Endodermal cell (in vitro differentiated cells): ENCODE data around the gene LSR. TPM values are rescaled to one million over a fixed set of nuclear protein-coding genes. Genes with fewer than 3 reads are reported as not detected.
A peak's percentile ranks its signal among the peaks of the same experiment; 100 is the strongest.

Experiments
- DNase-seq: peaks from one replicate; pipeline ENCODE4 v3.0.0-alpha.2; 2017
- H3K27ac ChIP-seq: 2 replicates; pipeline ENCODE4 v1.5.1; 2013; ENCODE audit warnings: mild to moderate bottlenecking, low read depth, low read length, moderate library complexity
- H3K27me3 ChIP-seq: 2 replicates; pipeline ENCODE4 v1.6.1; 2013; ENCODE audit warnings: mild to moderate bottlenecking, low read length, moderate library complexity; ENCODE audit not compliant: insufficient read depth, control insufficient read depth, poor library complexity, severe bottlenecking
- H3K36me3 ChIP-seq: 2 replicates; pipeline ENCODE4 v1.7.0; 2013; ENCODE audit warnings: mild to moderate bottlenecking, low read length, moderate library complexity; ENCODE audit not compliant: control insufficient read depth, insufficient read depth
- H3K4me1 ChIP-seq: one replicate; pipeline ENCODE4 v1.7.0; 2013; ENCODE audit warnings: low read length; ENCODE audit not compliant: control insufficient read depth, insufficient read depth
- H3K4me3 ChIP-seq: 2 replicates; pipeline ENCODE4 v1.5.1; 2013; ENCODE audit warnings: mild to moderate bottlenecking, low read length, moderate library complexity
- H3K9ac ChIP-seq: 2 replicates; pipeline ENCODE4 v1.6.1; 2013; ENCODE audit warnings: mild to moderate bottlenecking, low read length, moderate library complexity; ENCODE audit not compliant: poor library complexity, severe bottlenecking; ENCODE audit errors: extremely low read depth
- H3K9me3 ChIP-seq: 2 replicates; pipeline ENCODE4 v1.6.1; 2013; ENCODE audit warnings: mild to moderate bottlenecking, low read length, moderate library complexity; ENCODE audit not compliant: control insufficient read depth
- H3K27ac Mint-ChIP-seq: 2 replicates; pipeline ENCODE4 v1.8.0; 2020; ENCODE audit warnings: mixed read lengths
- H3K27me3 Mint-ChIP-seq: 2 replicates; pipeline ENCODE4 v1.8.0; 2021; ENCODE audit warnings: mild to moderate bottlenecking, mixed read lengths; ENCODE audit not compliant: insufficient read depth
- H3K36me3 Mint-ChIP-seq: 2 replicates; pipeline ENCODE4 v1.8.0; 2020; ENCODE audit warnings: low read depth, mixed read lengths
- H3K4me1 Mint-ChIP-seq: 2 replicates; pipeline ENCODE4 v1.8.0; 2020; ENCODE audit warnings: mixed read lengths
- H3K4me3 Mint-ChIP-seq: 2 replicates; pipeline ENCODE4 v1.8.0; 2020; ENCODE audit warnings: mild to moderate bottlenecking, moderate library complexity, mixed read lengths
- H3K9me3 Mint-ChIP-seq: 2 replicates; pipeline ENCODE4 v1.8.0; 2020; ENCODE audit warnings: mild to moderate bottlenecking, mixed read lengths
- CTCF ChIP-seq: fragments of 200-600 bp; sonication (generic); conservative IDR thresholded peaks from 2 replicates; pipeline ENCODE4 v1.5.0; 2021; ENCODE audit warnings: antibody characterized with exemption, mild to moderate bottlenecking
- WGBS, 2 experiments: methylation state at CpG; one replicate each; pipeline versions ENCODE4 v1.1.5 to v1.1.7; 2013; ENCODE audit warnings: missing lambda C conversion rate in 2 of 2, mixed read lengths in 1 of 2; ENCODE audit not compliant: insufficient coverage in 1 of 2, insufficient read length in 1 of 2; 5-methylcytosine and 5-hydroxymethylcytosine counted together
- total RNA-seq, 2 donors: library from RNA; stranded (reverse); fragmentation: NEBNext Ultra II Directional in 1 of 2; extraction: Animal tissue kit (Norgen Biotek cat#: 25700) in 1 of 2; gene quantifications; 2 replicates in 1 of 2; 3 replicates in 1 of 2; pipeline ENCODE4 v1.2.1, GENCODE V29; 2021

LSR gene
- total RNA-seq, 2 donors from 2014 or later, result 112 to 170 TPM

DNA sequence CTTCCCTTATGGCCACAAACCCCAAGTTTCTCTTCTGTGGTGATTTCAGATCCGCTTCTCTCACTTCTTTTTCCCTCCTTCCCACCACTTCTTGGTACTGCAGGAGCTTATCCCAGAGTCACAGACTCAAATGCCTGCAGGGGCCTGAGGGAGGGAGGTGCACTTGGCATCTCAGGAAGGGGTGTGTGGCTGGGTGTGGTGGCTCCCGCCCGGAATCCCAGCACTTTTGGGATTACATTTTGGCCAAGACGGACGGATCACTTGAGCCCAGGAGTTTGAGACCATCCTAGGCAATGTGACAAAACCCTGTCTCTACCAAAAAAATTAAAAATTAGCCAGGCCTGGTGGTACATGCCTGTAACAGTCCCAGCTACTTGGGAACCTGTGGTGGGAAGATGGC is 25.5 kb downstream of the LSR start:
- Histone ChIP-seq H3K4me1 (no peaks in the 10 kb centered on the region), H3K9me3 (no peaks in the 10 kb centered on the region), H3K36me3 (peaks cover 60% of the 10 kb centered on the region), H3K4me3 (no peak overlapping the region), H3K27ac (no peak overlapping the region), H3K9ac (no peak overlapping the region), H3K27me3 (no peaks in the 10 kb centered on the region)
- no peak overlapping the region for H3K4me3 Mint-ChIP-seq
- WGBS, 2 experiments, result 89 to 100% methylated on average over 4 to 5 of the region's 5 CpGs
- H3K27ac Mint-ChIP-seq, result no peak overlapping the region
- no peaks in the 10 kb centered on the region for H3K27me3 Mint-ChIP-seq
- H3K9me3 Mint-ChIP-seq, result no peaks in the 10 kb centered on the region
- DNase-seq, result no peak
- TF ChIP-seq CTCF, result no peak
- peaks cover 68% of the 10 kb centered on the region for H3K36me3 Mint-ChIP-seq
- peaks cover 4% of the 10 kb centered on the region for H3K4me1 Mint-ChIP-seq

GRCh38 chr19:35276706-35277281 is 28.0 kb downstream of the LSR start:
- H3K36me3 Mint-ChIP-seq, result peaks cover 50% of the 10 kb centered on the region
- 93 to 96% methylated on average over 12 to 28 of the region's 28 CpGs for WGBS, 2 experiments

GRCh38 chr19:35278578-35279284 is 29.9 kb downstream of the LSR start:
- no peaks in the 10 kb centered on the region for H3K9me3 Mint-ChIP-seq
- Histone ChIP-seq H3K9me3 (no peaks in the 10 kb centered on the region), H3K4me1 (no peaks in the 10 kb centered on the region), H3K27me3 (no peaks in the 10 kb centered on the region), H3K27ac (peak overlapping the region; percentile 17), H3K36me3 (peaks cover 29% of the 10 kb centered on the region), H3K9ac (no peak overlapping the region), H3K4me3 (no peak overlapping the region)
- peaks cover 15% of the 10 kb centered on the region for H3K27me3 Mint-ChIP-seq
- no peak overlapping the region for H3K27ac Mint-ChIP-seq
- 95 to 96% methylated on average over 32 to 45 of the region's 45 CpGs for WGBS, 2 experiments
- peaks cover 35% of the 10 kb centered on the region for H3K36me3 Mint-ChIP-seq
- no peaks in the 10 kb centered on the region for H3K4me1 Mint-ChIP-seq
- DNase-seq, result no peak
- no peak overlapping the region for H3K4me3 Mint-ChIP-seq
- no peak for TF ChIP-seq CTCF

More at GRCh38 chr19:35276706-35277281, 28.0 kb downstream of the LSR start:
- Histone ChIP-seq H3K27me3 (no peaks in the 10 kb centered on the region), H3K27ac (no peak overlapping the region), H3K4me3 (no peak overlapping the region), H3K9me3 (no peaks in the 10 kb centered on the region), H3K36me3 (peaks cover 42% of the 10 kb centered on the region), H3K9ac (no peak overlapping the region), H3K4me1 (no peaks in the 10 kb centered on the region)
- Mint-ChIP-seq H3K4me3 (no peak overlapping the region), H3K9me3 (no peaks in the 10 kb centered on the region), H3K27ac (no peak overlapping the region), H3K4me1 (peaks cover 4% of the 10 kb centered on the region), H3K27me3 (peaks cover 3% of the 10 kb centered on the region)
- no peak for DNase-seq
- no peak for TF ChIP-seq CTCF
